HG03039 (cell line): ENCODE measurements around the gene TPM2.
"Not testable (repeated sequence)": the region's sequence is repeated elsewhere in the genome, so short reads cannot be mapped to it uniquely, and the experiment has no call there.

Experiments used
- ATAC-seq: cut with Tn5 transposase; IDR thresholded peaks from one replicate; pipeline ENCODE4 v1.9.1; 2021; ENCODE audit warnings: mild to moderate bottlenecking, moderate library complexity; ENCODE audit not compliant: unreplicated experiment

The TPM2 gene

GRCh38 chr9:35657546-35658136, 32.1 kb downstream of the TPM2 start, which contains the start of gene RMRP:
Gene RMRP (minus strand): TSS chr9:35658019.
- ATAC-seq: peak; percentile 76

DNA sequence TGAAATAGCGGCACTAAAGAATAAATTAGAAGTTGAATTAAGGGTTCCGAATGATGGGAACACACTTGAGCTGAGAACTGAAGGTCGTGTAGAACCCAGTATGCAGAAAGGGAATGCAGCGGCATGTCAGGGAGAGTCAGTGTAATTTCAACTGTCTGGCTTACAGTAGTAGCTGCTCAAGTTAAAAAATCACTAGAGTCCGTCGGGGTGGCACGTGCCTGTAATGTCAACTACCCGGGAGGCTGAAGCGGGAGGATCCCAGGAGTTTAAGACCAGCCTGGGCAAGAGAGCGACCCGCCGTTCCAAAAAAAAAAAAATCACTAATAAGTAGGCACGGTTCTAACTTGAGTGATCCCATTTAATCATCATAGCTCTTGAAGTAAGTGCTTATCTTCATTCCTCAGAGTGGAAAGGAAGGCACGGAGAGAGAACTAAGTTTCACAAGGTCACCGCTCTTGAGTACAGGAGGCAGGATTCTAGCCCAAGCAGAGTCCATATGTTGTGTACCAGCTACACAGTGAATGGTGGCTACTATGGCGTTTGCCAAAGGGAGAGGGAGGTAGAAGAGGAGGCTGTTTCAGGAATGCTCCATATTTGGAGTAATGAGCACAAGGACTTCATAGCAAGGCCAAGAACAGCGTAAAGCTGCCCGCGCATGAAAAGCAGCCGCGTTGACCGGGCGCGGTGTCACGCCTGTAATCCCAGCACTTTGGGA, 32.7 kb downstream of the TPM2 start:
- no peak for ATAC-seq

GRCh38 chr9:35656348-35656747, 33.4 kb downstream of the TPM2 start:
- no peak for ATAC-seq

DNA sequence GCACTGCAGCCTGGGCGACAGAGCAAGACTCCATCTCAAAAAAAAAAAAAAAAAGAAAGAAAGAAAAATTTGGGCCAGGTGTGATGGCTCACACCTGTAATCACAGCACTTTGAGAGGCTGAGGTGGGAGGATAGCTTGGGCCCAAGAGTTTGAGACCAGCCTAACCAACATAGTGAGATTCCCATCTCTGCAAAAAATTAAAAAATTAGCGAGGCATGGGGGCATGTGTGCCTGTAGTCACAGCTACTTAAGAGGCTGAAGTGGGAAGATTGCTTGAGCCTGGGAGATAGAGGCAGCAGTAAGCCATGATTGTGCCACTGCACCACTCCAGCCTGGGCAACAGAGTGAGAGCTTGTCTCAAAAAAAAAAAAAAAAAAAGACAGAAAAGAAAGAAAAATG, 36.1 kb downstream of the TPM2 start:
- ATAC-seq: no peak

- ATAC-seq: no peak
Measured at GRCh38 chr9:35652829-35653209, 36.9 kb downstream of the TPM2 start.

- ATAC-seq: no peak
Measured at GRCh38 chr9:35651956-35652828, 37.5 kb downstream of the TPM2 start.

GRCh38 chr9:35650341-35651158, 39.2 kb downstream of the TPM2 start, which contains the start of gene SIT1:
Gene SIT1 (minus strand): TSS chr9:35650931. CDS start chr9:35650853, 78 bp downstream.
- no peak for ATAC-seq

DNA sequence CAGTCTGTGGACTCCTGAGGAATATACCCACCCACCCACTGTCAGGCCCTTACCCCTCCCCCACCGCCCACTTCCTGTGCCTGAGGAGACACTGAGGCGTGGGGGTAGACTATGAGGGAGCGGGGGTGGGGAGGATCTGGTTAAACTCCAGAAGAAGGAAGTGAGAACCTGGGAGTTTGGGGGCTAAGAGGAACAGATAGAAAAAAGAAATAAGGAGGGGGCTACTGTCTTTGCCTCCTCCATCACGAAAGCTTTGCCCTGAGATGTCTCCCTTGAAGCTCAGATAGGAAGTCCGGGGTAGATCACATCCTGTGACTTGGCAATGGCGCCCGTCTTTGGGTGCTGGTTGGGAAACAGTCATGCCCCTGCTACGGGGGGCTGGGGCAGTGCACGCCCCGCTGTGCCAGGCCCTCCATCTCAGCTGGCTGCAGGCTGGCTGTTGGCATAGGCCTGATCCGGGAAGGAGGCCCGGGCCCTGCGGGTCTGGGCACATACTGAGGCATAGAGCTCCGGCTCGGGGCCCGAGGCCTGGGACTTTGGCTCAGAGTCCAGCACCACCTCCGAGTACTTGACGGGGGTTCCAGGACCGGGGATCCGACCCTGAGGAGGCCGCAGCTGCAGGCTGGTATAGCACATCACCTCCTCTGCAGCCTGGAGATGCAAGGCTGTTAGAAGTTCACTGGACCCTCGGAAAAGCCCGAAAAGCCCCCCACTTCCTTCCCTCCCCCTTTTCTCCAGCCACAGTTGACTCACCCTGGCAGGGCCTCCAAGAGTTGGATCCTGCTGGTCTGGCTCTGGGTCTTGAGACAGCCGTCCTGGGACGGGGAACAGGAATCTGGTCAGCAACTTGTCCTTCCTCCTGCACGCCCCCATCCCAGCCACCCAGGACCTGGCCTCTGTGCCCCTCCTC, 40.0 kb downstream of the TPM2 start:
- ATAC-seq: no peak

- peak; percentile 79 for ATAC-seq
Measured at GRCh38 chr9:35646533-35647265, 43.0 kb downstream of the TPM2 start.

- no peak for ATAC-seq
Measured at GRCh38 chr9:35646153-35646532, 43.6 kb downstream of the TPM2 start.

GRCh38 chr9:35645736-35646135, 44.0 kb downstream of the TPM2 start:
- ATAC-seq: not testable (repeated sequence)

- ATAC-seq: no peak
Measured at GRCh38 chr9:35643046-35643445, 46.7 kb downstream of the TPM2 start.

GRCh38 chr9:35641478-35641877, 48.2 kb downstream of the TPM2 start:
- not testable (repeated sequence) for ATAC-seq

GRCh38 chr9:35640431-35640830, 49.3 kb downstream of the TPM2 start:
- not testable (repeated sequence) for ATAC-seq

- ATAC-seq: no peak
Measured at GRCh38 chr9:35639631-35640030, 50.1 kb downstream of the TPM2 start.

- ATAC-seq: not testable (repeated sequence)
Measured at GRCh38 chr9:35639225-35639624, 50.5 kb downstream of the TPM2 start.

DNA sequence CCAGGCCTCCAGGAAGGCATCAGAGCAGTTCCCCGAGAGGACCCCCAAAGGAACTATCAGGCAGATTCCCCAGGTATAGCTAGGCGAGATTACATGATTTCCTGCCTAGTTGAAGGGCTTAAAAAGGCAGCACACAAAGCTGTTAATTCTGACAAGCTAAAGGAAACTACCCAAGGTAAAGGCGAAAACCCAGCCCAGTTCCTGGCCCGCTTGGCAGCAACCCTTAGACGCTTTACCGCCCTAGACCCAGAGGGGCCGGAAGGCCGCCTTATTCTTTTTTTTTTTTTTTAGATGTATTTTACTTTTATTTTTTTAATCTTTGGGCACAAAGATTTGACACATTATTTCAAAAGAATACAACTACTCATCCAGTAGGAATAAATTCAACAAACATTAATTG, 51.0 kb downstream of the TPM2 start:
- ATAC-seq: not testable (repeated sequence)

DNA sequence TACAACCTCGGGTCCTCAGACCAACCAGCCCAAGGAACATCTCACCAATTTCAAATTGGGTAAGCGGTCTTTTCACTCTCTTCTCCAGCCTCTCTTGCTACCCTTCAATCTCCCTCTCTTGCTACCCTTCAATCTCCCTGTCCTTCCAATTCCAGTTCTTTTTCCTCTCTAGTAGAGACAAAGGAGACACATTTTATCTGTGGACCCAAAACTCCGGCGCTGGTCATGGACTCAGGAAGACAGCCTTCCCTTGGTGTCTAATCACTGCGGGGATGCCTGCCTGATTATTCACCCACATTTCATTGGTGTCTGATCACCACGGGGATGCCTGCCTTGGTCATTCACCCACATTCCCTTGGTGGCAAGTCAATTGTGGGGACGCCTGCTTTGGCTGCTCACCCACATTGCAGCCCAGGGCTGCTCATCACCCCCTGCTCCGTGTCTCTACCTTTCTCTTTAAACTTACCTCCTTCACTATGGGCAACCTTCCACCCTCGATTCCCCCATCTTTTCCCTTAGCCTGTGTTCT, 52.2 kb downstream of the TPM2 start:
- not testable (repeated sequence) for ATAC-seq

GRCh38 chr9:35636877-35637246, 52.9 kb downstream of the TPM2 start:
- not testable (repeated sequence) for ATAC-seq
